Smooth muscle cell (in vitro differentiated cells): ENCODE results near the gene FGF16. TPM values are rescaled to one million over a fixed set of nuclear protein-coding genes. Genes with fewer than 3 reads are reported as not detected.

ENCODE experiments used
- DNase-seq: peaks from one replicate; lab custom pipeline; 2025; ENCODE audit not compliant: unreplicated experiment; lab: John Stamatoyannopoulos, UW
- H2AFZ ChIP-seq: fragments of 200-600 bp; sonication (generic); 2 replicates; pipeline ENCODE4 v1.6.0; 2016; ENCODE audit warnings: antibody characterized with exemption, low read depth, mild to moderate bottlenecking
- H3F3A ChIP-seq: fragments of 200-600 bp; sonication (generic); 2 replicates; pipeline ENCODE4 v1.6.0; 2017; ENCODE audit warnings: antibody characterized with exemption, low read depth
- H3K27ac ChIP-seq: fragments of 200-600 bp; sonication (generic); 2 replicates; pipeline ENCODE4 v1.5.1; 2016; ENCODE audit warnings: low read depth, mild to moderate bottlenecking
- H3K27me3 ChIP-seq: fragments of 200-600 bp; sonication (generic); 2 replicates; pipeline ENCODE4 v1.6.1; 2016; ENCODE audit warnings: low read depth, mild to moderate bottlenecking
- H3K36me3 ChIP-seq: fragments of 200-600 bp; sonication (generic); 2 replicates; pipeline ENCODE4 v1.5.1; 2016; ENCODE audit warnings: low read depth
- H3K4me1 ChIP-seq: fragments of 200-600 bp; sonication (generic); 2 replicates; pipeline ENCODE4 v1.5.1; 2016; ENCODE audit warnings: low read depth
- H3K4me2 ChIP-seq: fragments of 200-600 bp; sonication (generic); 2 replicates; pipeline ENCODE4 v1.6.0; 2016; ENCODE audit warnings: mild to moderate bottlenecking
- H3K4me3 ChIP-seq: fragments of 200-600 bp; sonication (generic); 2 replicates; pipeline ENCODE4 v1.5.1; 2016; ENCODE audit warnings: mild to moderate bottlenecking
- H3K79me2 ChIP-seq: fragments of 200-600 bp; sonication (generic); 2 replicates; pipeline ENCODE4 v1.6.0; 2016; ENCODE audit warnings: low read depth, mild to moderate bottlenecking
- H3K9ac ChIP-seq: fragments of 200-600 bp; sonication (generic); 2 replicates; pipeline ENCODE4 v1.6.0; 2016; ENCODE audit warnings: low read depth
- H3K9me3 ChIP-seq: fragments of 200-600 bp; sonication (generic); replicated peaks from 2 replicates; pipeline ENCODE4 v1.5.1; 2016; ENCODE audit warnings: low read depth
- H4K20me1 ChIP-seq: fragments of 200-600 bp; sonication (generic); 2 replicates; pipeline ENCODE4 v1.6.0; 2016; ENCODE audit warnings: low read depth
- CTCF ChIP-seq: fragments of 200-600 bp; sonication (generic); IDR thresholded peaks from 2 replicates; pipeline ENCODE4 v1.5.1; 2017; ENCODE audit warnings: borderline replicate concordance, mild to moderate bottlenecking, antibody characterized with exemption; ENCODE audit not compliant: insufficient read depth, poor library complexity, severe bottlenecking
- WGBS: methylation state at CpG from one replicate; pipeline ENCODE4 v1.1.7; 2016; ENCODE audit warnings: low lambda C conversion rate; 5-methylcytosine and 5-hydroxymethylcytosine counted together
- polyA plus RNA-seq: library from polyadenylated mRNA; unstranded; fragments of >200 nt; fragmentation: Nextera tagmentation; extraction: Ambion mirVana; gene quantifications from 2 replicates; pipeline ENCODE4 v1.2.1, GENCODE V29; 2016
- total RNA-seq: library from RNA; depleted of rRNA; stranded (reverse); fragments of >200 nt; gene quantifications from 2 replicates; pipeline ENCODE4 v1.2.3, GENCODE V29; 2014

FGF16 gene
- total and polyA plus RNA-seq, 2 experiments from 2014 or later = not detected

GRCh38 chrX:77412631-77413030 lies 34.6 kb upstream of the FGF16 start:
- Histone ChIP-seq H3K27ac (no peak overlapping the region), H4K20me1 (no peaks in the 10 kb centered on the region), H3K9me3 (peaks cover 7% of the 10 kb centered on the region), H3K27me3 (no peaks in the 10 kb centered on the region), H3F3A (no peaks in the 10 kb centered on the region), H3K79me2 (no peaks in the 10 kb centered on the region), H3K4me1 (no peaks in the 10 kb centered on the region), H2AFZ (no peak overlapping the region), H3K4me3 (no peak overlapping the region), H3K36me3 (no peaks in the 10 kb centered on the region), H3K4me2 (no peak overlapping the region), H3K9ac (no peak overlapping the region)
- DNase-seq = no peak
- TF ChIP-seq CTCF = no peak
- WGBS = 82% methylated on average over 3 of the region's 3 CpGs

- Histone ChIP-seq H3K27ac (no peak overlapping the region), H3K79me2 (no peaks in the 10 kb centered on the region), H3K4me3 (no peak overlapping the region), H3K9ac (no peak overlapping the region), H3K27me3 (no peaks in the 10 kb centered on the region), H3K4me1 (no peaks in the 10 kb centered on the region), H3K36me3 (no peaks in the 10 kb centered on the region), H2AFZ (no peak overlapping the region), H3F3A (no peaks in the 10 kb centered on the region), H3K4me2 (no peak overlapping the region), H3K9me3 (peaks cover 7% of the 10 kb centered on the region), H4K20me1 (no peaks in the 10 kb centered on the region)
- DNase-seq = no peak
- TF ChIP-seq CTCF = no peak
- WGBS = 13% methylated on average over 1 of the region's 1 CpG
Measured at GRCh38 chrX:77415161-77415560, 32.0 kb upstream of the FGF16 start.

- TF ChIP-seq CTCF = no peak
- no peak overlapping the region for H3K4me3 ChIP-seq
- H3K9me3 ChIP-seq = peaks cover 7% of the 10 kb centered on the region
- no peak overlapping the region for H2AFZ ChIP-seq
- H3K79me2 ChIP-seq = no peaks in the 10 kb centered on the region
- H3K4me1 ChIP-seq = no peaks in the 10 kb centered on the region
- H3F3A ChIP-seq = no peaks in the 10 kb centered on the region
- no peak for DNase-seq
- H4K20me1 ChIP-seq = no peaks in the 10 kb centered on the region
- WGBS = 77% methylated on average over 1 of the region's 1 CpG
- H3K27me3 ChIP-seq = no peaks in the 10 kb centered on the region
- H3K9ac ChIP-seq = no peak overlapping the region
- H3K4me2 ChIP-seq = no peak overlapping the region
- H3K27ac ChIP-seq = no peak overlapping the region
- H3K36me3 ChIP-seq = no peaks in the 10 kb centered on the region
Measured at GRCh38 chrX:77415882-77416281, 31.3 kb upstream of the FGF16 start.

GRCh38 chrX:77422891-77423648 lies 24.1 kb upstream of the FGF16 start:
- no peak overlapping the region for H3K9ac ChIP-seq
- H3K27me3 ChIP-seq = no peaks in the 10 kb centered on the region
- TF ChIP-seq CTCF = no peak
- H2AFZ ChIP-seq = no peak overlapping the region
- H3K4me2 ChIP-seq = no peak overlapping the region
- H3K9me3 ChIP-seq = no peaks in the 10 kb centered on the region
- no peak overlapping the region for H3K27ac ChIP-seq
- no peaks in the 10 kb centered on the region for H4K20me1 ChIP-seq
- no peaks in the 10 kb centered on the region for H3K79me2 ChIP-seq
- no peak for DNase-seq
- H3K4me3 ChIP-seq = no peak overlapping the region
- H3K4me1 ChIP-seq = no peaks in the 10 kb centered on the region
- no peaks in the 10 kb centered on the region for H3K36me3 ChIP-seq
- no peaks in the 10 kb centered on the region for H3F3A ChIP-seq
- WGBS = 41% methylated on average over 4 of the region's 4 CpGs
